Right renal pelvis (tissue), 4 donors: ENCODE results near the gene LYST. TPM values are rescaled to one million over a fixed set of nuclear protein-coding genes. Genes with fewer than 3 reads are reported as not detected.

Experiments used
- DNase-seq, 4 donors: peaks; one replicate each; pipeline ENCODE4 v3.0.0-alpha.2; 2013; ENCODE audit warnings: low read depth in 4 of 4, low spot score in 3 of 4, missing footprints in 1 of 4
- polyA plus RNA-seq, 4 donors: library from polyadenylated mRNA; unstranded; fragments of 120-200 nt; gene quantifications; one replicate each; pipeline ENCODE4 v1.2.1, GENCODE V29; 2013; ENCODE audit not compliant: insufficient read length in 4 of 4

Gene LYST
- polyA plus RNA-seq, 4 donors: 10.7 to 14.6 (median 13.3) TPM

- no peak for DNase-seq
These were observed 19.1 kb upstream of the LYST start for GRCh38 chr1:235885655-235886262.

GRCh38 chr1:235883261-235883927 lies 16.7 kb upstream of the LYST start:
- no peak for DNase-seq

- DNase-seq: no peak
These were observed 16.1 kb upstream of the LYST start for GRCh38 chr1:235882816-235883215.

GRCh38 chr1:235881930-235882700 lies 15.4 kb upstream of the LYST start:
- DNase-seq: no peak

- no peak for DNase-seq
These were observed 11.5 kb upstream of the LYST start for GRCh38 chr1:235878082-235878811.

GRCh38 chr1:235876402-235876841 lies 9.7 kb upstream of the LYST start:
- DNase-seq: no peak

- DNase-seq: no peak
These were observed 8.4 kb upstream of the LYST start for GRCh38 chr1:235875036-235875597.

GRCh38 chr1:235874261-235874660 lies 7.6 kb upstream of the LYST start:
- no peak for DNase-seq

GRCh38 chr1:235873571-235873970 lies 6.9 kb upstream of the LYST start:
- DNase-seq: no peak

GRCh38 chr1:235873045-235873444 lies 6.3 kb upstream of the LYST start:
- no peak for DNase-seq

GRCh38 chr1:235872270-235872669 lies 5.6 kb upstream of the LYST start:
- DNase-seq: no peak

- DNase-seq: no peak
These were observed 1.3 kb upstream of the LYST start for GRCh38 chr1:235867903-235868469.

- DNase-seq: peak; percentile 93 to 96 (median 94)
These were observed 473 bp upstream of the LYST start for GRCh38 chr1:235866913-235867845.

- DNase-seq: peak in 1 of 4 donors; percentile 25
These were observed 1.0 kb downstream of the LYST start for GRCh38 chr1:235865565-235866204.

- DNase-seq: no peak
These were observed 1.7 kb downstream of the LYST start for GRCh38 chr1:235864931-235865525.

- DNase-seq: no peak
These were observed 2.2 kb downstream of the LYST start for GRCh38 chr1:235864469-235864868.

GRCh38 chr1:235863699-235864093 lies 3.0 kb downstream of the LYST start:
- no peak for DNase-seq

- no peak for DNase-seq
These were observed 4.8 kb downstream of the LYST start for GRCh38 chr1:235861857-235862256.
